ENCODE results near the gene MSH4.

The MSH4 gene

DNA sequence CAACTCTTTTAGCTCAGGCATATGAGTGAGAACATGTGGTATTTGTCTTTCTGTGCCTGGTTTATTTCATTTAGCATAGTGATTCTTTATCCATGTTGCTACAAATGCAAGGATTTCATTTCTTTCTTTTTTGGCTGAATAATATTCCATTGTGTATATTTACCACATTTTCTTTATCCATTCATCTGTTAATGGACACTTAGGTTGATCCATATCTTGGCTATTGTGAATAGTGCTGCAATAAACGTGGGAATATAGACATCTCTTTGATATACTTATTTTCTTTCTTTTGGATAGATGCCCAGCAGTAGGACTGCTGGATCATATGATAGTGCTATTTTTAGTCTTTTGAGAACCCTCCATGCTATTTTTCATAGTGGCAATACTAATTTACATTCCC lies 104.7 kb downstream of the MSH4 start:
- TF ChIP-seq GLIS3 (CRISPR knock-in tag; IDR thresholded peaks at IDR 0.05) (no peak), ISL1 (CRISPR knock-in tag; IDR thresholded peaks at IDR 0.05) (peak; percentile 53), ZNF8 (CRISPR knock-in tag; IDR thresholded peaks at IDR 0.05) (0 out of 2 replicates have a peak, but pooled peaks have one; percentile 32), ZFP30 (CRISPR knock-in tag; IDR thresholded peaks at IDR 0.05) (no peak), BACH2 (CRISPR knock-in tag; IDR thresholded peaks at IDR 0.05; ENCODE audit: borderline replicate concordance) (no peak), RARB (CRISPR knock-in tag; IDR thresholded peaks at IDR 0.05) (no peak)

DNA sequence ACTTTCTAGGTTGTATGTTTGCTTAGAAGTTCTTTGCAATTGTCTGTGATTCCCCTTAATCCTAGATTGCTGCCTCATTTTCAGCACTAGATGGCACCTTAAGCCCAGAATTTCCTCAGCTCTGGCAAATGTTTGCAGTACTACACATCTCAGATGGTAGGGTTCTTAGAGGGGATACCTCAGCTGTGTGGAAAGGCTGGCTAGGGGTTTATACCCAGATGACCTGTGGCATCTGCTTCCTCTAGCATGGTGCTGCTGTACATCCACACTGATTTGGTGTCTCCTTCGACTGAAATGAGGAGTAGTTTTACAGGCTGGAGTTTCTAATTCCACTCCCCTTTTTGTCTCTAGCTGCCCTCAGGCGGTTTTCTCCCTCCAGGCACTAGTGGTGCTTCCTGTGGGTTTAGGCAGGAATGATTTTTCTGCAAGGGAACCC lies 112.1 kb downstream of the MSH4 start:
- ATAC-seq: peak; percentile 99

More for the DNA sequence above, 104.7 kb downstream of the MSH4 start:
- no peak for ATAC-seq

DNA sequence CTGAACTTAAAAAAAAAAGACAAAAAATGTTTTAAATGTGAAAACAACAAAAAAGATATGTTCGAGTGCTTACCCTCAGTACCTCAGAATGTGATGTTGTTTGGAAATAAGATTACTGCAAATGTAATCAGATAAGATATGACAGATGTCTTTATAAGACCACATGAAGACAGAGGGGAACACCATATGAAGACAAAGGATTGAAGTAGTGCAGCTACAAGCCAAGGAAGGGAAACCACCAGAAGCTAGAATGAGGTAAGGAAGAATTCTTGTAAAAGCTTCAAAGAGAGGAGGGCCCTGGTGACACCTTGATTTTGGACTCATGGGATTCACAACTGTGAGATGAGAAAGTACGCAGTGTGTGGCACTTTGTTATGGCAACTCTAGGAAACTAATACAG lies 120.2 kb downstream of the MSH4 start:
- TF ChIP-seq ESRRG (CRISPR knock-in tag; IDR thresholded peaks at IDR 0.05): no peak
- ATAC-seq: no peak

More for the DNA sequence above, 112.1 kb downstream of the MSH4 start:
- TF ChIP-seq ESRRG (CRISPR knock-in tag; IDR thresholded peaks at IDR 0.05) (no peak), ISL1 (CRISPR knock-in tag; IDR thresholded peaks at IDR 0.05) (no peak), ZFP3 (CRISPR knock-in tag; IDR thresholded peaks at IDR 0.05) (no peak), CSDC2 (CRISPR knock-in tag; IDR thresholded peaks at IDR 0.05) (no peak), ZNF70 (CRISPR knock-in tag; IDR thresholded peaks at IDR 0.05) (no peak), RARB (CRISPR knock-in tag; IDR thresholded peaks at IDR 0.05) (no peak), GLIS3 (CRISPR knock-in tag; IDR thresholded peaks at IDR 0.05) (no peak), TCF4 (CRISPR knock-in tag; IDR thresholded peaks at IDR 0.05; ENCODE audit: borderline replicate concordance) (no peak), ZFP30 (CRISPR knock-in tag; IDR thresholded peaks at IDR 0.05) (no peak)
- TF ChIP-seq, protein P1, sequence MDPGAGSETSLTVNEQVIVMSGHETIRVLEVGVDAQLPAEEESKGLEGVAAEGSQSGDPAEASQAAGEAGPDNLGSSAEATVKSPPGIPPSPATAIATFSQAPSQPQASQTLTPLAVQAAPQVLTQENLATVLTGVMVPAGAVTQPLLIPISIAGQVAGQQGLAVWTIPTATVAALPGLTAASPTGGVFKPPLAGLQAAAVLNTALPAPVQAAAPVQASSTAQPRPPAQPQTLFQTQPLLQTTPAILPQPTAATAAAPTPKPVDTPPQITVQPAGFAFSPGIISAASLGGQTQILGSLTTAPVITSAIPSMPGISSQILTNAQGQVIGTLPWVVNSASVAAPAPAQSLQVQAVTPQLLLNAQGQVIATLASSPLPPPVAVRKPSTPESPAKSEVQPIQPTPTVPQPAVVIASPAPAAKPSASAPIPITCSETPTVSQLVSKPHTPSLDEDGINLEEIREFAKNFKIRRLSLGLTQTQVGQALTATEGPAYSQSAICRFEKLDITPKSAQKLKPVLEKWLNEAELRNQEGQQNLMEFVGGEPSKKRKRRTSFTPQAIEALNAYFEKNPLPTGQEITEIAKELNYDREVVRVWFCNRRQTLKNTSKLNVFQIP (CRISPR knock-in tag; IDR thresholded peaks at IDR 0.05; ENCODE audit: borderline replicate concordance, low read depth): no peak
- TF ChIP-seq, protein P2, sequence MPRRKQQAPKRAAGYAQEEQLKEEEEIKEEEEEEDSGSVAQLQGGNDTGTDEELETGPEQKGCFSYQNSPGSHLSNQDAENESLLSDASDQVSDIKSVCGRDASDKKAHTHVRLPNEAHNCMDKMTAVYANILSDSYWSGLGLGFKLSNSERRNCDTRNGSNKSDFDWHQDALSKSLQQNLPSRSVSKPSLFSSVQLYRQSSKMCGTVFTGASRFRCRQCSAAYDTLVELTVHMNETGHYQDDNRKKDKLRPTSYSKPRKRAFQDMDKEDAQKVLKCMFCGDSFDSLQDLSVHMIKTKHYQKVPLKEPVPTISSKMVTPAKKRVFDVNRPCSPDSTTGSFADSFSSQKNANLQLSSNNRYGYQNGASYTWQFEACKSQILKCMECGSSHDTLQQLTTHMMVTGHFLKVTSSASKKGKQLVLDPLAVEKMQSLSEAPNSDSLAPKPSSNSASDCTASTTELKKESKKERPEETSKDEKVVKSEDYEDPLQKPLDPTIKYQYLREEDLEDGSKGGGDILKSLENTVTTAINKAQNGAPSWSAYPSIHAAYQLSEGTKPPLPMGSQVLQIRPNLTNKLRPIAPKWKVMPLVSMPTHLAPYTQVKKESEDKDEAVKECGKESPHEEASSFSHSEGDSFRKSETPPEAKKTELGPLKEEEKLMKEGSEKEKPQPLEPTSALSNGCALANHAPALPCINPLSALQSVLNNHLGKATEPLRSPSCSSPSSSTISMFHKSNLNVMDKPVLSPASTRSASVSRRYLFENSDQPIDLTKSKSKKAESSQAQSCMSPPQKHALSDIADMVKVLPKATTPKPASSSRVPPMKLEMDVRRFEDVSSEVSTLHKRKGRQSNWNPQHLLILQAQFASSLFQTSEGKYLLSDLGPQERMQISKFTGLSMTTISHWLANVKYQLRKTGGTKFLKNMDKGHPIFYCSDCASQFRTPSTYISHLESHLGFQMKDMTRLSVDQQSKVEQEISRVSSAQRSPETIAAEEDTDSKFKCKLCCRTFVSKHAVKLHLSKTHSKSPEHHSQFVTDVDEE (CRISPR knock-in tag; IDR thresholded peaks at IDR 0.05): no peak

DNA sequence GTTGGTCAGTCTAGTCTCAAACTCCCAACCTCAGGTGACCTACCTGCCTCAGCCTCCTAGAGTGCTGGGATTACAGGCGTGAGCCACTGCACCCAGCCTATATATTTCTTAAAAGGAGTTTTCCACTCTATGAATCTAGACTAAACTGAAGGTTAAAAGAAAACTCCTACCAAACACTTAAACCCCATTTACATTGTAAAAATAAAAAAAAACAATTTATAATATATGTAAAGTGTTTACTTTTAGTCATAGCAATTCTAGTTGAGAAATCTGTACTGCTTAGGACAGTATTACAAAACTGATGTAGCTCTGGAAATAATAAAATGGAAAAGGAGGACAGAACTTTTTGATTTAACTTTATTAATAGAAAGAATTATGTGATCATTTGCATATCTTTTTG lies 126.0 kb downstream of the MSH4 start:
- ATAC-seq: no peak
- peak; percentile 91 for TF ChIP-seq ZFP3 (CRISPR knock-in tag; IDR thresholded peaks at IDR 0.05)
- TF ChIP-seq RARB (CRISPR knock-in tag; IDR thresholded peaks at IDR 0.05): no peak
- no peak for TF ChIP-seq TCF4 (CRISPR knock-in tag; IDR thresholded peaks at IDR 0.05; ENCODE audit: borderline replicate concordance)
- no peak for TF ChIP-seq ESRRG (CRISPR knock-in tag; IDR thresholded peaks at IDR 0.05)
- TF ChIP-seq, protein P3, sequence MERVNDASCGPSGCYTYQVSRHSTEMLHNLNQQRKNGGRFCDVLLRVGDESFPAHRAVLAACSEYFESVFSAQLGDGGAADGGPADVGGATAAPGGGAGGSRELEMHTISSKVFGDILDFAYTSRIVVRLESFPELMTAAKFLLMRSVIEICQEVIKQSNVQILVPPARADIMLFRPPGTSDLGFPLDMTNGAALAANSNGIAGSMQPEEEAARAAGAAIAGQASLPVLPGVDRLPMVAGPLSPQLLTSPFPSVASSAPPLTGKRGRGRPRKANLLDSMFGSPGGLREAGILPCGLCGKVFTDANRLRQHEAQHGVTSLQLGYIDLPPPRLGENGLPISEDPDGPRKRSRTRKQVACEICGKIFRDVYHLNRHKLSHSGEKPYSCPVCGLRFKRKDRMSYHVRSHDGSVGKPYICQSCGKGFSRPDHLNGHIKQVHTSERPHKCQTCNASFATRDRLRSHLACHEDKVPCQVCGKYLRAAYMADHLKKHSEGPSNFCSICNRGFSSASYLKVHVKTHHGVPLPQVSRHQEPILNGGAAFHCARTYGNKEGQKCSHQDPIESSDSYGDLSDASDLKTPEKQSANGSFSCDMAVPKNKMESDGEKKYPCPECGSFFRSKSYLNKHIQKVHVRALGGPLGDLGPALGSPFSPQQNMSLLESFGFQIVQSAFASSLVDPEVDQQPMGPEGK (CRISPR knock-in tag; IDR thresholded peaks at IDR 0.05; ENCODE audit: borderline replicate concordance): no peak
- TF ChIP-seq, protein P4, sequence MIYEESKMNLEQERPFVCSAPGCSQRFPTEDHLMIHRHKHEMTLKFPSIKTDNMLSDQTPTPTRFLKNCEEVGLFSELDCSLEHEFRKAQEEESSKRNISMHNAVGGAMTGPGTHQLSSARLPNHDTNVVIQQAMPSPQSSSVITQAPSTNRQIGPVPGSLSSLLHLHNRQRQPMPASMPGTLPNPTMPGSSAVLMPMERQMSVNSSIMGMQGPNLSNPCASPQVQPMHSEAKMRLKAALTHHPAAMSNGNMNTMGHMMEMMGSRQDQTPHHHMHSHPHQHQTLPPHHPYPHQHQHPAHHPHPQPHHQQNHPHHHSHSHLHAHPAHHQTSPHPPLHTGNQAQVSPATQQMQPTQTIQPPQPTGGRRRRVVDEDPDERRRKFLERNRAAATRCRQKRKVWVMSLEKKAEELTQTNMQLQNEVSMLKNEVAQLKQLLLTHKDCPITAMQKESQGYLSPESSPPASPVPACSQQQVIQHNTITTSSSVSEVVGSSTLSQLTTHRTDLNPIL (CRISPR knock-in tag; IDR thresholded peaks at IDR 0.05; ENCODE audit: low read depth): no peak
- TF ChIP-seq ZFP30 (CRISPR knock-in tag; IDR thresholded peaks at IDR 0.05): no peak

DNA sequence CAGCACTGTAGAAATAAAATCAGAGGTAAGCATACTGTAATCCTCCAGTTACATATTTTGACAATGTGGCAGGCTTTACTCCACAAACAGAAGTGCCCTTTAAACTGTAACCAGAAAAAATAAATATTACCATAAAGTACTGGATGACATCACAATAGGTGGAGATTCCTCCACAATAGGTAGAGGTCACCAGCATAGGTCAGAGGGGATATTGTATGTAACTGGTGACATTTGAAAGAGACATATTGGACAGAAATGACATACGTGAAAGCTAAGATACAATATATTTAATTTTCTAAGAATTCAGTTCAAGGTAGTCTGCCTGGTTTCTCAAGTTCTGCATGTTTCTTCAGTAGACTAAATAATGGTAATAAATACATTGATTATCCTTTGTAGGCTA lies 135.6 kb downstream of the MSH4 start, which contains the start of gene ASB17:
Gene ASB17, minus strand, starts transcription at position 101 of the 400 bp plus-strand sequence. CDS start 113 bp downstream, outside the sequence.
- no peak for TF ChIP-seq PPARA (CRISPR knock-in tag; IDR thresholded peaks at IDR 0.05; ENCODE audit: borderline replicate concordance)
- ATAC-seq: no peak

DNA sequence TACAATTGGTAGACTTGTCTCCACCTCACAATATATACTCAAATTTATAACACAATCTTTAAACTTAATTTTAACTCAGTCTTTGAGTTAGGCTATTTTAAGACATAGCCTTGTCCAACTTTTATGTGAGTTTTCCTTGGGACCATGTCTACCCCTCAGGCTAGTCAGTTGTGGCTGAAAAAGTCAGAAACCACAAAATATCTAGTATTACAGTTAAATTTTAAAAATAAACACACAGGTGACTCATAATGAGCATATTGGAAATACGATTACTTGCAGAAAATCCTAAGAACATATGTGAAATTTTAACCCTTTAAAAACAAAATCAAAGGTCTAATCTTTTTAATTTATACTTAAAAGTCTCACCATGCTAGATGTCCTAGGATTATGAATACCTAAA lies 140.4 kb downstream of the MSH4 start:
- ATAC-seq: no peak
- TF ChIP-seq TCF4 (CRISPR knock-in tag; IDR thresholded peaks at IDR 0.05; ENCODE audit: borderline replicate concordance) (no peak), ZNF8 (CRISPR knock-in tag; IDR thresholded peaks at IDR 0.05) (no peak), ZC3H10 (CRISPR knock-in tag; IDR thresholded peaks at IDR 0.05) (no peak), CSDC2 (CRISPR knock-in tag; IDR thresholded peaks at IDR 0.05) (no peak), ARNTL (CRISPR knock-in tag; IDR thresholded peaks at IDR 0.05; ENCODE audit: borderline replicate concordance, low read depth) (no peak), ESRRG (CRISPR knock-in tag; IDR thresholded peaks at IDR 0.05) (no peak), TOX (CRISPR knock-in tag; IDR thresholded peaks at IDR 0.05; ENCODE audit: borderline replicate concordance) (no peak), ZNF70 (CRISPR knock-in tag; IDR thresholded peaks at IDR 0.05) (no peak), ISL1 (CRISPR knock-in tag; IDR thresholded peaks at IDR 0.05) (no peak), RARB (CRISPR knock-in tag; IDR thresholded peaks at IDR 0.05) (no peak)
- TF ChIP-seq, protein P3 (CRISPR knock-in tag; IDR thresholded peaks at IDR 0.05; ENCODE audit: borderline replicate concordance): no peak
- TF ChIP-seq, protein P1 (CRISPR knock-in tag; IDR thresholded peaks at IDR 0.05; ENCODE audit: borderline replicate concordance, low read depth): no peak
